H1 (cell line): ENCODE data around the gene RGS5. TPM values are rescaled to one million over a fixed set of nuclear protein-coding genes. Genes with fewer than 3 reads are reported as not detected.
A peak's percentile ranks its signal among the peaks of the same experiment; 100 is the strongest.
"Not testable (repeated sequence)": the region's sequence is repeated elsewhere in the genome, so short reads cannot be mapped to it uniquely, and the experiment has no call there.

Experiments used
- CTCF ChIA-PET: fragments of 300-600 bp; sonication (Branson Sonifier 250); formaldehyde crosslinking; loops from one replicate; lab custom pipeline; 2021; ENCODE audit not compliant: partially characterized antibody; lab: Charles Lee
- POLR2A ChIA-PET: fragments of 300-600 bp; sonication (Branson Sonifier 250); formaldehyde crosslinking; loops from one replicate; lab custom pipeline; 2021; ENCODE audit warnings: inconsistent platforms; ENCODE audit not compliant: partially characterized antibody; lab: Charles Lee
- DNase-seq, 2 experiments: peaks; one replicate each; pipeline versions ENCODE4 v3.0.0 to v3.0.0-alpha.2; 2010 to 2022; ENCODE audit warnings: low spot score in 2 of 2, low read depth in 1 of 2, mixed read lengths in 1 of 2
- FAIRE-seq: peaks from 2 replicates; lab custom pipeline; 2011; peaks lifted over from hg19 to GRCh38; lab: Jason Lieb, UNC
- H2AFZ ChIP-seq: 2 replicates; pipeline ENCODE4 v1.8.1; 2012; ENCODE audit warnings: low read length, inconsistent platforms
- H2AK5ac ChIP-seq: 2 replicates; pipeline ENCODE4 v1.6.1; 2013; ENCODE audit warnings: low read depth, low read length
- H2BK120ac ChIP-seq: replicated peaks from 2 replicates; pipeline ENCODE3; 2013; ENCODE audit warnings: low read depth, low read length, inconsistent platforms
- H2BK12ac ChIP-seq: 2 replicates; pipeline ENCODE4 v1.6.1; 2013; ENCODE audit warnings: low read depth, low read length
- H2BK15ac ChIP-seq: 2 replicates; pipeline ENCODE4 v1.6.1; 2013; ENCODE audit warnings: low read length
- H2BK20ac ChIP-seq: 2 replicates; pipeline ENCODE4 v1.6.1; 2013; ENCODE audit warnings: low read length
- H2BK5ac ChIP-seq: 2 replicates; pipeline ENCODE4 v1.6.1; 2013; ENCODE audit warnings: low read depth, low read length
- H3K14ac ChIP-seq: 2 replicates; pipeline ENCODE4 v1.6.1; 2013; ENCODE audit warnings: inconsistent platforms; ENCODE audit not compliant: insufficient read length
- H3K18ac ChIP-seq: 2 replicates; pipeline ENCODE4 v1.6.1; 2013; ENCODE audit warnings: low read length; ENCODE audit errors: extremely low read depth
- H3K23ac ChIP-seq: 2 replicates; pipeline ENCODE4 v1.6.1; 2013; ENCODE audit warnings: inconsistent platforms; ENCODE audit not compliant: insufficient read length
- H3K23me2 ChIP-seq: 2 replicates; pipeline ENCODE4 v1.6.1; 2013; ENCODE audit warnings: low read depth, low read length
- H3K27ac ChIP-seq: 2 replicates; pipeline ENCODE4 v1.6.1; 2011; ENCODE audit warnings: low read depth, low read length, inconsistent platforms
- H3K27me3 ChIP-seq, 4 experiments: replicated peaks in 1 of 4; 1 replicate in 1 of 4; 2 replicates in 3 of 4; pipeline versions ENCODE4 v1.6.1 to v1.8.1; 2011 to 2013; ENCODE audit warnings: low read length in 3 of 4, mild to moderate bottlenecking in 3 of 4, inconsistent platforms in 2 of 4, mixed read lengths in 2 of 4, moderate library complexity in 1 of 4; ENCODE audit not compliant: control insufficient read depth in 3 of 4, insufficient read depth in 3 of 4; ENCODE audit errors: extremely low read depth in 1 of 4
- H3K36me3 ChIP-seq, 4 experiments: 2 replicates each; pipeline versions ENCODE4 v1.6.1 to v1.8.1; 2011 to 2013; ENCODE audit warnings: mild to moderate bottlenecking in 4 of 4, low read length in 3 of 4, moderate library complexity in 2 of 4, control low read depth in 1 of 4, inconsistent platforms in 1 of 4; ENCODE audit not compliant: insufficient read depth in 4 of 4, control insufficient read depth in 2 of 4
- H3K4ac ChIP-seq: replicated peaks from 2 replicates; pipeline ENCODE3; 2013; ENCODE audit warnings: low read length, low read depth, mixed read lengths, inconsistent platforms; ENCODE audit not compliant: insufficient read length
- H3K4me1 ChIP-seq, 4 experiments: replicated peaks in 1 of 4; 1 replicate in 1 of 4; 2 replicates in 3 of 4; pipeline versions ENCODE4 v1.6.1 to v1.8.1; 2011 to 2013; ENCODE audit warnings: low read length in 3 of 4, inconsistent platforms in 2 of 4, mixed read lengths in 1 of 4; ENCODE audit not compliant: insufficient read depth in 4 of 4, control insufficient read depth in 3 of 4
- H3K4me2 ChIP-seq, 2 experiments: 2 replicates each; pipeline versions ENCODE4 v1.6.1 to v1.8.1; 2011 to 2013; ENCODE audit warnings: low read depth in 2 of 2, low read length in 2 of 2, control low read depth in 1 of 2, inconsistent platforms in 1 of 2, mild to moderate bottlenecking in 1 of 2; ENCODE audit not compliant: insufficient read depth in 1 of 2
- H3K4me3 ChIP-seq, 4 experiments: fragments of 200-600, 300-600 bp in 1 of 4; sonication (generic), shearing (Covaris generic), sonication (Bioruptor Twin) in 1 of 4; 2 replicates each; pipeline versions ENCODE4 v1.5.1 to v1.8.1; 2011 to 2016; ENCODE audit warnings: low read length in 4 of 4, low read depth in 3 of 4, control low read depth in 2 of 4, inconsistent platforms in 2 of 4, mild to moderate bottlenecking in 2 of 4, mixed read lengths in 1 of 4, moderate library complexity in 1 of 4; ENCODE audit not compliant: insufficient read depth in 2 of 4; ENCODE audit errors: extremely low read depth in 1 of 4
- H3K56ac ChIP-seq: replicated peaks from 2 replicates; pipeline ENCODE3; 2013; ENCODE audit warnings: low read depth, mild to moderate bottlenecking, mixed read lengths, low read length, inconsistent platforms; ENCODE audit not compliant: insufficient read length
- H3K79me1 ChIP-seq: 2 replicates; pipeline ENCODE4 v1.6.1; 2013; ENCODE audit warnings: low read depth, low read length, control low read depth
- H3K79me2 ChIP-seq, 2 experiments: 2 replicates each; pipeline versions ENCODE4 v1.6.1 to v1.8.1; 2012 to 2013; ENCODE audit warnings: low read length in 2 of 2, mild to moderate bottlenecking in 2 of 2, inconsistent platforms in 1 of 2; ENCODE audit not compliant: insufficient read depth in 2 of 2, control insufficient read depth in 1 of 2
- H3K9ac ChIP-seq, 4 experiments: replicated peaks in 1 of 4; 1 replicate in 1 of 4; 2 replicates in 3 of 4; pipeline versions ENCODE4 v1.6.1 to v1.8.1; 2011 to 2013; ENCODE audit warnings: low read depth in 3 of 4, low read length in 3 of 4, control low read depth in 2 of 4, mild to moderate bottlenecking in 2 of 4, moderate library complexity in 2 of 4, inconsistent platforms in 1 of 4; ENCODE audit errors: extremely low read depth in 1 of 4
- H3K9me3 ChIP-seq, 2 experiments: 2 replicates each; pipeline versions ENCODE4 v1.6.1 to v1.8.1; 2012 to 2013; ENCODE audit warnings: mild to moderate bottlenecking in 2 of 2, moderate library complexity in 2 of 2, control low read depth in 1 of 2, inconsistent platforms in 1 of 2, low read depth in 1 of 2, low read length in 1 of 2, mixed read lengths in 1 of 2; ENCODE audit not compliant: insufficient read depth in 2 of 2
- H4K20me1 ChIP-seq, 2 experiments: replicated peaks in 1 of 2; 2 replicates each; pipeline versions ENCODE3 to v1.8.1; 2011 to 2013; ENCODE audit warnings: inconsistent platforms in 2 of 2, low read length in 2 of 2, mild to moderate bottlenecking in 1 of 2; ENCODE audit not compliant: insufficient read depth in 2 of 2, control insufficient read depth in 1 of 2
- H4K5ac ChIP-seq: 2 replicates; pipeline ENCODE4 v1.6.1; 2013; ENCODE audit warnings: low read length, low read depth, mixed read lengths, inconsistent platforms; ENCODE audit not compliant: insufficient read length
- H4K8ac ChIP-seq: 2 replicates; pipeline ENCODE4 v1.8.0; 2013; ENCODE audit warnings: mild to moderate bottlenecking, moderate library complexity, low read length, inconsistent platforms; ENCODE audit not compliant: insufficient read depth; ENCODE audit errors: extremely low read depth
- H4K91ac ChIP-seq: replicated peaks from 2 replicates; pipeline ENCODE3; 2013; ENCODE audit warnings: low read length, mixed read lengths, inconsistent platforms; ENCODE audit not compliant: insufficient read length
- WGBS, 2 experiments: shearing (Covaris generic) in 1 of 2; methylation state at CpG; one replicate each; pipeline versions ENCODE4 v1.1.6 to v1.1.7; 2013 to 2015; ENCODE audit warnings: low lambda C conversion rate in 2 of 2, mixed read lengths in 2 of 2, inconsistent platforms in 1 of 2, low coverage in 1 of 2, missing lambda C conversion rate in 1 of 2; ENCODE audit not compliant: insufficient replicate concordance in 2 of 2, insufficient coverage in 1 of 2, insufficient read length in 1 of 2; ENCODE audit errors: extremely low coverage in 1 of 2, missing lambda C conversion rate in 1 of 2; 5-methylcytosine and 5-hydroxymethylcytosine counted together
- polyA plus RNA-seq, 7 experiments: library from polyadenylated mRNA; depleted of rRNA in 3 of 7; stranded (reverse) in 5 of 7; unstranded in 2 of 7; fragments of >200 nt in 5 of 7; fragments of 200-250 nt in 2 of 7; gene quantifications; 1 replicate in 5 of 7; 2 replicates in 1 of 7; 4 replicates in 1 of 7; pipeline versions ENCODE4 v1.2.1 to v1.2.3, GENCODE V29; 2011 to 2013; ENCODE audit warnings: missing spikeins in 2 of 7, mixed read lengths in 2 of 7
- total RNA-seq: library from RNA; stranded (reverse); fragmentation: NEBNext Ultra II Directional; extraction: Animal tissue kit (Norgen Biotek cat#: 25700); gene quantifications from 2 replicates; pipeline ENCODE4 v1.2.1, GENCODE V29; 2021

RGS5 gene
- total and polyA plus RNA-seq, 2 of the 8 experiments (the other 6 are each of a cell fraction or from before 2014, with no cell fraction given): 75.5 to 103 TPM

DNA sequence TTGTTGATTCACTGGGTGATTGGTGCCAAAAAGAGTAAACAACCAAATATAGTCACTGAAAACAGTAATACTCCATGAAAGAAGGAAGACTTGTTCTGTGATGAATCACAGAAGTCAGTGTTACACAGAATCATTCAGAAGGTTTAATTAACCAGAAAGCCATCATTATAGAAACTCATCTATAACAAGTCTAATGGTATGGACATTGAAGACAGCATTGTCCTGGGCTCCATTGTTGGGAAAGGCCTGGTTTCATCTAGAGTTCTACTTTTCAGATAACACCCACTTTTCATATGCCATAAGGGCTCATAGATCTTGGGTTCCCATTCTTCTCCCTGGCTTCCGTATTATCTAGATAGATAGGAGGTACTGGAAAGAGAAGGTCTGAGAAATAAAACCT is 41.9 kb upstream of the RGS5 start:
- H3K56ac ChIP-seq, H2BK5ac ChIP-seq, H3K18ac ChIP-seq, H3K79me1 ChIP-seq, H2BK12ac ChIP-seq, H2BK120ac ChIP-seq, H4K20me1 ChIP-seq, POLR2A ChIA-PET, H3K4me3 ChIP-seq, H4K8ac ChIP-seq, H3K4ac ChIP-seq, H2BK15ac ChIP-seq, H4K91ac ChIP-seq, H3K79me2 ChIP-seq, H3K4me2 ChIP-seq, H3K23me2 ChIP-seq, H4K5ac ChIP-seq, H2BK20ac ChIP-seq, H2AFZ ChIP-seq, H3K23ac ChIP-seq, H3K9ac ChIP-seq, DNase-seq, H3K4me1 ChIP-seq, H2AK5ac ChIP-seq, H3K9me3 ChIP-seq, H3K36me3 ChIP-seq, H3K27me3 ChIP-seq, H3K14ac ChIP-seq, H3K27ac ChIP-seq: not testable (repeated sequence)
- FAIRE-seq: peak; percentile 75
- CTCF ChIA-PET: interaction anchor here (1.4 kb wide), 1 partner anchor 14 kb away, joined by 6 read pairs; no protein-coding TSS in a partner anchor
- WGBS, 2 experiments: 71% methylated on average over 1 of the region's 1 CpG; no CpG with 5 or more reads in 1 of the 2 experiments
